ENCODE results near the gene PRKAR1B. TPM values are rescaled to one million over a fixed set of nuclear protein-coding genes. Genes with fewer than 3 reads are reported as not detected.

Gene PRKAR1B
- total RNA-seq, 1 experiment from 2014 or later, result 24.8 TPM

DNA sequence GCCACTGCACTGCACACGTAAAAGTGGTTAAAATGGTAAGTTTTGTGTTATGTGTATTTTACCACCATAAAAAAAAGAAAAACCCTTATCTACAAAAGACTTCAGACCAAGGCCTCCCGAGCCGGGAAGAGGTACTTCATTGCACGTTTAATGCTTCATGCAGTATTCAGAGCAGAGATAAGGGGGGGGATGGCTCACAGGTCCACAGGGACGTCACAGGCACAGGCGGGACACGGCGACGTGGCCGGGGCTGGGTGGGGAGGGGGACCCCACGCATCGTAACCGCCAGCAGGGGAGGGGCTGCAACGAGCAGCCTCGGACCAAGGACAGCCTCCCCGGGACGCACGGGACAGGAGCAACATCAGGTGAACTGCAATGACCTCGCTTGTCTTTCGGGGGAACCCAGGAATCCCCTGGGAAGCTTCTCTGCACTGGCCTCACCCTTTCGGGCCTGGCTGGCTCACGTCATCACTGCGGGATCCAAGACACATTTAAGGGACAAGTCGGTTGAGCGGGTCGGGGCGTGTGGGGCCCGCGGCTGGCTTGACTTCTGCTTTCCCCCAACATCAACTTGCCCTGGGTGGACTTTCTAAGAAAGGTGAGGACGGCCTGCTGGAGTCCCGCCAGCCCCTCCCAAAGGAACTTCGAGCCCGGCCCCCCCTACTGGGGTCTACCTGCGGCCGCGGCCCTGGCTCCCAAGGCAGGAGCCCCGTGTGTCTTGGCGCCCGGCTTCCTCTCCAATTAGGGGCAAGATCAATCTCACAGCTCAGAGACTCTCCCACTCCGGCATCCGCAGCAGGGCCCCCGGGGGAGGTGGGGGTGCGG, 177.8 kb downstream of the PRKAR1B start:
- peaks cover 20% of the 10 kb centered on the region for H3K27me3 Mint-ChIP-seq (ENCODE audit: unreplicated experiment)
- H3K4me3 Mint-ChIP-seq (ENCODE audit: low read depth, unreplicated experiment), result no peak overlapping the region
- intact Hi-C loops (cut with micrococcal nuclease; ENCODE audit: unreplicated experiment), result no loop called here
- CTCF ChIA-PET, result no interaction called here
- TF ChIP-seq, protein P1, sequence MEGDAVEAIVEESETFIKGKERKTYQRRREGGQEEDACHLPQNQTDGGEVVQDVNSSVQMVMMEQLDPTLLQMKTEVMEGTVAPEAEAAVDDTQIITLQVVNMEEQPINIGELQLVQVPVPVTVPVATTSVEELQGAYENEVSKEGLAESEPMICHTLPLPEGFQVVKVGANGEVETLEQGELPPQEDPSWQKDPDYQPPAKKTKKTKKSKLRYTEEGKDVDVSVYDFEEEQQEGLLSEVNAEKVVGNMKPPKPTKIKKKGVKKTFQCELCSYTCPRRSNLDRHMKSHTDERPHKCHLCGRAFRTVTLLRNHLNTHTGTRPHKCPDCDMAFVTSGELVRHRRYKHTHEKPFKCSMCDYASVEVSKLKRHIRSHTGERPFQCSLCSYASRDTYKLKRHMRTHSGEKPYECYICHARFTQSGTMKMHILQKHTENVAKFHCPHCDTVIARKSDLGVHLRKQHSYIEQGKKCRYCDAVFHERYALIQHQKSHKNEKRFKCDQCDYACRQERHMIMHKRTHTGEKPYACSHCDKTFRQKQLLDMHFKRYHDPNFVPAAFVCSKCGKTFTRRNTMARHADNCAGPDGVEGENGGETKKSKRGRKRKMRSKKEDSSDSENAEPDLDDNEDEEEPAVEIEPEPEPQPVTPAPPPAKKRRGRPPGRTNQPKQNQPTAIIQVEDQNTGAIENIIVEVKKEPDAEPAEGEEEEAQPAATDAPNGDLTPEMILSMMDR (IDR thresholded peaks at IDR 0.05; ENCODE audit: unreplicated experiment), result no peak
- no TSS peak for BruUV-seq (replicated peaks)
- H3K4me1 Mint-ChIP-seq (ENCODE audit: low read depth, unreplicated experiment), result no peaks in the 10 kb centered on the region
- no peak overlapping the region for H3K27ac Mint-ChIP-seq (ENCODE audit: unreplicated experiment)
- H3K36me3 Mint-ChIP-seq (ENCODE audit: insufficient read depth, unreplicated experiment), result peaks cover 4% of the 10 kb centered on the region
- H3K9me3 Mint-ChIP-seq (ENCODE audit: low read depth, unreplicated experiment), result no peaks in the 10 kb centered on the region
- DNase-seq, result no peak

- Mint-ChIP-seq H3K4me1 (ENCODE audit: low read depth, unreplicated experiment) (peaks cover 6% of the 10 kb centered on the region), H3K9me3 (ENCODE audit: low read depth, unreplicated experiment) (no peaks in the 10 kb centered on the region), H3K4me3 (ENCODE audit: low read depth, unreplicated experiment) (no peak overlapping the region), H3K27ac (ENCODE audit: unreplicated experiment) (no peak overlapping the region), H3K36me3 (ENCODE audit: insufficient read depth, unreplicated experiment) (peaks cover 10% of the 10 kb centered on the region), H3K27me3 (ENCODE audit: unreplicated experiment) (peaks cover 11% of the 10 kb centered on the region)
- TF ChIP-seq, protein P1 (IDR thresholded peaks at IDR 0.05; ENCODE audit: unreplicated experiment), result no peak
- CTCF ChIA-PET, result no interaction called here
- DNase-seq, result no peak
- no TSS peak for BruUV-seq (replicated peaks)
- intact Hi-C loops (cut with micrococcal nuclease; ENCODE audit: unreplicated experiment), result no loop called here
Measured at GRCh38 chr7:548401-548800, 178.7 kb downstream of the PRKAR1B start.

- BruUV-seq (replicated peaks), result no TSS peak
- H3K27me3 Mint-ChIP-seq (ENCODE audit: unreplicated experiment), result no peaks in the 10 kb centered on the region
- intact Hi-C loops (cut with micrococcal nuclease; ENCODE audit: unreplicated experiment), result no loop called here
- peaks cover 33% of the 10 kb centered on the region for H3K4me1 Mint-ChIP-seq (ENCODE audit: low read depth, unreplicated experiment)
- TF ChIP-seq, protein P1 (IDR thresholded peaks at IDR 0.05; ENCODE audit: unreplicated experiment), result no peak
- CTCF ChIA-PET, result interaction anchor here (0.7 kb wide), 1 partner anchor 392 kb away, joined by 4 read pairs; no protein-coding TSS in a partner anchor
- no peaks in the 10 kb centered on the region for H3K9me3 Mint-ChIP-seq (ENCODE audit: low read depth, unreplicated experiment)
- H3K36me3 Mint-ChIP-seq (ENCODE audit: insufficient read depth, unreplicated experiment), result peaks cover 18% of the 10 kb centered on the region
- H3K27ac Mint-ChIP-seq (ENCODE audit: unreplicated experiment), result no peak overlapping the region
- no peak overlapping the region for H3K4me3 Mint-ChIP-seq (ENCODE audit: low read depth, unreplicated experiment)
- no peak for DNase-seq
Measured at GRCh38 chr7:545470-545869, 181.6 kb downstream of the PRKAR1B start.

DNA sequence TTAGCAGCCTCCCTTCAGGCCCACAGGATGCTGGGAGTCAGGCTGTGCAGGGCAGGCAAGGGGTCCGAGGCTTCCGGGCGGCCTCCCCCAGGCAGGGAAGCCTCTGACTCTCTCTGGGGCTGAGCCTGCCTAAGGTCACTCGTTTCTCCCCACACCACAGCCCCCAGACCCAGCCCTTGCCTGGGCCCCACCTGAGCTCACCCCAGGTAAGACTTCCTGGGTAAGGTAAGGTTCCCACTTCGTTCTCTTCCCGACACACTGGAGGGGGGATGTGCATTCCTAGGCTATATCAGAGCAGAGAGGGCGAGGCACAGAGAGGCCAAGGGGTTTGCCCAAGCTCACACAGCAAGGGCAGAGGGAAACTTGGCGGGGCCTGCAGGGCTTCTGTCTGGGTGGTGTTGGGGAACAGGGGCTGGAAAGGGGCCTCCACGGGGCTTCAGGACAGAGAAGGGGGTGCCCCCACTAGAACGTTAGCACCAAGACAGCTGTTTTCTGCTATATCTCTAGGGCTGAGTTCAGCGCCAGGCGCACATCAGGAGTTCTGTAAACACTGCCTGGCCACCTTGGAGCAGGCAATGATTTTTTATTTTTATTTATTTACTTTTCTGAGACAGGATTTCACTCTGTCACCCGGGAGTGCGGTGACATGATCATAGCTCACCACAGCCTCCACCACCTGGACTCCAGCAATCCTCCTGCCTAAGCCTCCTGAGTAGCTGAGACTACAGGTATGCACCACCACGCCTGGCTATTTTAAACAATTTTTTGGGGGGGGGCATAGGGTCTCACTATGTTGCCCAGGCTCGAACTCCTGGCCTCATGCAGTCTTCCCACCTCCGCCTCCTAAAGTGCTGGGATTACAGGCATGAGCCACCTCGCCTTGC, 182.5 kb downstream of the PRKAR1B start:
- CTCF ChIA-PET, result no interaction called here
- H3K27me3 Mint-ChIP-seq (ENCODE audit: unreplicated experiment), result no peaks in the 10 kb centered on the region
- H3K4me1 Mint-ChIP-seq (ENCODE audit: low read depth, unreplicated experiment), result peaks cover 42% of the 10 kb centered on the region

More for the DNA sequence above, 182.5 kb downstream of the PRKAR1B start:
- no TSS peak for BruUV-seq (replicated peaks)
- no peak overlapping the region for H3K27ac Mint-ChIP-seq (ENCODE audit: unreplicated experiment)
- DNase-seq, result no peak
- TF ChIP-seq, protein P1 (IDR thresholded peaks at IDR 0.05; ENCODE audit: unreplicated experiment), result no peak
- peaks cover 24% of the 10 kb centered on the region for H3K36me3 Mint-ChIP-seq (ENCODE audit: insufficient read depth, unreplicated experiment)
- no peaks in the 10 kb centered on the region for H3K9me3 Mint-ChIP-seq (ENCODE audit: low read depth, unreplicated experiment)
- intact Hi-C loops (cut with micrococcal nuclease; ENCODE audit: unreplicated experiment), result no loop called here
- no peak overlapping the region for H3K4me3 Mint-ChIP-seq (ENCODE audit: low read depth, unreplicated experiment)
